HCT116 (cell line): ENCODE results near the gene MED13L.

Experiments
- EGR1 ChIP-seq: IDR thresholded peaks from 2 replicates; pipeline ENCODE4 v1.6.1; 2012; ENCODE audit warnings: low read depth
- EZH2phosphoT487 ChIP-seq: fragments of 200-600 bp; IDR thresholded peaks from 2 replicates; pipeline ENCODE4 v1.6.1; 2018; ENCODE audit warnings: antibody characterized with exemption, borderline replicate concordance
- MAX ChIP-seq: IDR thresholded peaks from 2 replicates; pipeline ENCODE4 v1.6.1; 2012
- POLR2A ChIP-seq: IDR thresholded peaks from 2 replicates; pipeline ENCODE4 v1.7.0; 2011; ENCODE audit warnings: borderline replicate concordance; ENCODE audit not compliant: insufficient read depth, insufficient read length; ENCODE audit errors: extremely low read depth
- POLR2AphosphoS5 ChIP-seq: IDR thresholded peaks from 2 replicates; pipeline ENCODE4 v1.6.1; 2011; ENCODE audit warnings: mild to moderate bottlenecking, low read depth, low read length, moderate library complexity
- SIN3A ChIP-seq: IDR thresholded peaks from 2 replicates; pipeline ENCODE4 v1.6.1; 2012; ENCODE audit warnings: low read depth
- TF ChIP-seq, protein P1 (sequence below), 3 experiments: fragments of 200-600 bp in 1 of 3; sonication (generic) in 1 of 3; IDR thresholded peaks in 2 of 3; conservative IDR thresholded peaks in 1 of 3; 2 replicates each; pipeline ENCODE4 v1.5.1; 2012 to 2017; ENCODE audit warnings: low read depth in 2 of 3, low read length in 2 of 3, antibody characterized with exemption in 1 of 3, borderline replicate concordance in 1 of 3, control low read depth in 1 of 3, mild to moderate bottlenecking in 1 of 3, mixed read lengths in 1 of 3, mixed run types in 1 of 3, moderate library complexity in 1 of 3; ENCODE audit not compliant: insufficient read depth in 1 of 3

DNA sequence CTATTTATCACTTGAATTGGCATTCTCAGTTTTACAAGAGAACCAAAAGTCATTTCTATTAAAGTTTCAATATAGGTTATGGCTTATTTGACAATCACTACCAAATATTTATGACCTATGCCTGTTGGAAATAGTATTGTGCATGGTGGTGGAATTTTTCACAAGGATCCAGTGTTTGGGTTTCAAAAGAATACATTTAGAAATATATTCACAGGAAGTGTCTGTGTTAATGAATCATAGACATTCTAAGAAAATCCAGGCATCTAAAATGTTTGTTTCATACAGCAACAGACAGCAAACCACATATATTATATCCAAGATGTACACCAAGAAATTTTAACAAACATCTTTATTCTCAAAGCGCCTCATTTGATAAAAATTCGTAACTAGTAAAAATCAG is 92.7 kb downstream of the MED13L start:
- TF ChIP-seq, protein P1, sequence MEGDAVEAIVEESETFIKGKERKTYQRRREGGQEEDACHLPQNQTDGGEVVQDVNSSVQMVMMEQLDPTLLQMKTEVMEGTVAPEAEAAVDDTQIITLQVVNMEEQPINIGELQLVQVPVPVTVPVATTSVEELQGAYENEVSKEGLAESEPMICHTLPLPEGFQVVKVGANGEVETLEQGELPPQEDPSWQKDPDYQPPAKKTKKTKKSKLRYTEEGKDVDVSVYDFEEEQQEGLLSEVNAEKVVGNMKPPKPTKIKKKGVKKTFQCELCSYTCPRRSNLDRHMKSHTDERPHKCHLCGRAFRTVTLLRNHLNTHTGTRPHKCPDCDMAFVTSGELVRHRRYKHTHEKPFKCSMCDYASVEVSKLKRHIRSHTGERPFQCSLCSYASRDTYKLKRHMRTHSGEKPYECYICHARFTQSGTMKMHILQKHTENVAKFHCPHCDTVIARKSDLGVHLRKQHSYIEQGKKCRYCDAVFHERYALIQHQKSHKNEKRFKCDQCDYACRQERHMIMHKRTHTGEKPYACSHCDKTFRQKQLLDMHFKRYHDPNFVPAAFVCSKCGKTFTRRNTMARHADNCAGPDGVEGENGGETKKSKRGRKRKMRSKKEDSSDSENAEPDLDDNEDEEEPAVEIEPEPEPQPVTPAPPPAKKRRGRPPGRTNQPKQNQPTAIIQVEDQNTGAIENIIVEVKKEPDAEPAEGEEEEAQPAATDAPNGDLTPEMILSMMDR (IDR thresholded peaks at IDR 0.05 in 2 of 3, conservative IDR thresholded peaks at IDR 0.05 in 1 of 3; ENCODE audit: borderline replicate concordance in 1 of 3, insufficient read depth in 1 of 3, low read depth in 2 of 3, low read length in 2 of 3): no peak
- TF ChIP-seq EZH2phosphoT487: no peak
- no peak for TF ChIP-seq POLR2AphosphoS5
- TF ChIP-seq POLR2A: no peak
- no peak for TF ChIP-seq EGR1
- no peak for TF ChIP-seq MAX
- TF ChIP-seq SIN3A: no peak
